G401 (cell line): ENCODE measurements around the gene VPS37C. TPM values are rescaled to one million over a fixed set of nuclear protein-coding genes. Genes with fewer than 3 reads are reported as not detected.
"Not testable (repeated sequence)": the region's sequence is repeated elsewhere in the genome, so short reads cannot be mapped to it uniquely, and the experiment has no call there.

Experiments
- DNase-seq: peaks from one replicate; pipeline ENCODE4 v3.0.0-alpha.2; 2015; ENCODE audit warnings: low spot score
- in situ Hi-C: cut with HindIII; loops from 2 replicates; pipeline ENCODE4 v1.10.0; 2016; ENCODE audit warnings: low sequenced_read_pairs, mixed read lengths
- total RNA-seq: library from RNA; depleted of rRNA; stranded (reverse); fragments of >200 nt; shearing (Covaris generic); gene quantifications from 2 replicates; pipeline ENCODE4 v1.2.3, GENCODE V29; 2014

Gene VPS37C
- total RNA-seq, 1 experiment from 2014 or later, result 15.5 TPM

GRCh38 chr11:61108847-61109585 is 52.2 kb downstream of the VPS37C start:
- in situ Hi-C loops, result no loop called here
- no peak for DNase-seq

GRCh38 chr11:61107888-61108287 is 53.3 kb downstream of the VPS37C start:
- no peak for DNase-seq

GRCh38 chr11:61106894-61107470 is 54.2 kb downstream of the VPS37C start:
- in situ Hi-C loops, result no loop called here
- no peak for DNase-seq

More at GRCh38 chr11:61107888-61108287, 53.3 kb downstream of the VPS37C start:
- in situ Hi-C loops, result no loop called here

DNA sequence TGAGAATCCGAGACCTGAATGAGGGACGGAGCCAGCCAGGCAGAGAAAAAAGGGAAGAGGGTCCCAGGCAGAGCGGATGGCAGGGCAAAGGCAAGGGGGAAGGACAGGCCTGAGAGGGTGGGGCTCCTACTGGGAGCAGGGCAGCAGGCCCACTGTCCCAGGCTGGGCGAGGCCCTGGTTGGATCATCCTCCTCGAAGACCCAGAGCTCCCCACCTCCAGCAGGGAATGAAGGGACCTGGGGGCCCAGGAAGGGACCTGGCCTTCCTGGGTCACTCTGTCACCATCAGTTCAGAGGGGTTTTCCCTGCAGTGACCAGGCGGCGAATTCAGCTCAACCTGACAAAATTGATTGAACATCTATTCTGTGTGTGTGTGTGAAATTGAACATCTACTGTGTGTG is 54.9 kb downstream of the VPS37C start:
- DNase-seq, result no peak
- in situ Hi-C loops, result no loop called here

DNA sequence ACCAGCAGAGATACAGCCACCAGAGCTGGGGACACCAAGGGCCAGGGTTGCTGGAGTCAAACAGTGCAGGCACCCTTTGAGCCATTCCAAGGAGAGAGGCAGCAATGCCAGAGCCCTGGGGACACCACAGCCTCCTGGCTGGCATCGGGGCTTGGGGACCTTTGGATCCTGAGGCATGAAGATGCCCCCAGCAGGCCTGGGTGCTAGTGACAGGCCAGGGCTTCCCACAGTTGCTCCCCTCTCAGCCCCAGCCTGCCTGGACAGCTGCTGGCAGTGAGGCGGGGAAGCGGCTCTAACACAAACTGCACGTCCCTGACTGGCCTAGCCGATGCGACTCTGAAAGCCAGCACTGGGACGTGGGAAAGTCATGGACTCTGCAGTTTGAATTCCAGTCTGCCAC is 56.3 kb downstream of the VPS37C start:
- in situ Hi-C loops, result no loop called here
- DNase-seq, result no peak

DNA sequence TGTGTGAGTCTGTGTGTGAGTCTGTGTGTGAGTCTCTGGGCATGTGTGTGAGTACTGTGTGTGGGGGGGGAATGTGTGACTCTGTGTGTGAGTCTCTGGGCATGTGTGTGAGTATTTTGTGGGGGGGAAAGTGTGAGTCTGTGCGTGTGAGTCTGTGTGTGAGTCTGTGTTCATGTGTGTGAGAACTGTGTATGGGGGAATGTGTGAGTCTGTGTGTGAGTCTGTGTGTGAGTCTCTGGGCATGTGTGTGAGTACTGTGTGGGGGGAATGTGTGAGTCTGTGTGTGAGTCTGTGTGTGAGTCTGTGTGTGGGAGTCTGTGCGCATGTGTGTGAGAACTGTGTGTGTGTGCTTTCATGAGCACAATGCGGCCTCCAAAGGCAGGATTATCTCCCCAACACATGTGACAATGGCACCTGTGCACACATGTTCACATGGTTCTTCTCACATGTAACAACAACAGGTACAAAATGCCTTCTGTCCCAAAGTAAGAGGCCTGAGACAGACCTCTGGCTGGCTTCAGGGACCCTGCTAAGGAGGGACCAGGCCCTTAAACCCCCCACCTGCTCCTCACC is 57.3 kb downstream of the VPS37C start:
- no peak for DNase-seq
- in situ Hi-C loops, result no loop called here

GRCh38 chr11:61102667-61103571 is 58.3 kb downstream of the VPS37C start:
- DNase-seq, result no peak
- in situ Hi-C loops, result no loop called here

DNA sequence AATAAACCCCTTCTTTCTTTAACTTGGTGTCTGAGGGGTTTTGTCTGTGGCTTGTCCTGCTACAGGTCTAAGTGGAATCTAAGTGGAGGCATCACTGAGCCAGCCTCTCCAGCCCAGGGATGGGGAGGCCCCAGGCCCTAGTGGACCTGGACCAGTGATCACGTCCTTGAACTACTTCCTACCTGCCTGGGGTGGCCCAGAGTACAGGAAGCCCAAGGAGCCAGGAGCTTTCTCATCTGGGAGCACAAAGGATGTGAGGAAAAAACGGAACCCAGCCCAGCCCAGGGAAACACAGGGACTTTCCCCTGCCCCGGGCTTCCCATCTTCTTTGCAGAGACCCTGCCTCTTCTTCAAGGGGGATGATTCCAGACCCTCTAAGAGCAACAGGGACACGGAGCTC is 62.4 kb downstream of the VPS37C start:
- in situ Hi-C loops, result no loop called here
- no peak for DNase-seq

GRCh38 chr11:61098261-61098660 is 63.0 kb downstream of the VPS37C start:
- DNase-seq, in situ Hi-C loops: not testable (repeated sequence)

DNA sequence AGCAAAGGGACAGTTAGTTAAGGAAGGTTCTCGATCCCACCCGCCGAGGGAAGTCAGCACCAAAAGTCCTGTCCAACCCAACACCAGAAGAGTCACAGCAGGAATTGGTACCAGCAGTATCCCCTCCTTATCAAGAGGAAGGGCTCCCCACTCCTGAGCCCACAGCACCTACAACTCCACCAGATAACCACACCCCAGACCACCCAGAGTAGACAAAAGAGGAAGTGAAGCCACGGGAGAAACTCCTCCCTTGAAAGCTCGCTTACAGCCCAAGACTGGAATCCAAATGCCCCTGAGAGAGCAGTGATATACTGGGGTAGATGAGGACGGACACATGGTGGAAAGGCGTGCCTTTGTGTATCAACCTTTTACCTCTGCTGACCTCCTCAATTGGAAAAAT is 66.2 kb downstream of the VPS37C start:
- in situ Hi-C loops, result no loop called here

DNA sequence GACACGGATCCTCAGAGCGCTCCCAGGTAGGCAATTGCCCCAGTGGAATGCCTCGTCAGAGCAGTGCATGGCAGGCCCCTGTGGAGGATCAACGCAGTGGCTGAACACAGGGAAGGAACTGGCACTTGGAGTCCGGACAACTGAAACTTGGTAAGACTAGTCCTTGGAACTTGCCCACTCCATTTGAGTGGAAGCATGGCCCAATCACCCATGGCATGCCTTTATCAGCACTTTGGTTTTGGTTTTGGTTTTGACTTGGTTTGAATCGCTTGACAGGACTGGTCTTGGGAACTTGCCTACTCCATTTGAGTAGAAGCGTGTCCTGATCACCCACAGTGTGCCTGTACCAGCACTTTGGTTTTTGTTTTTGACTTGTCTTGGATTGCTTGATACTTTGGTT is 67.1 kb downstream of the VPS37C start:
- in situ Hi-C loops, result not testable (repeated sequence)

More for the DNA sequence above, 66.2 kb downstream of the VPS37C start:
- no peak for DNase-seq

DNA sequence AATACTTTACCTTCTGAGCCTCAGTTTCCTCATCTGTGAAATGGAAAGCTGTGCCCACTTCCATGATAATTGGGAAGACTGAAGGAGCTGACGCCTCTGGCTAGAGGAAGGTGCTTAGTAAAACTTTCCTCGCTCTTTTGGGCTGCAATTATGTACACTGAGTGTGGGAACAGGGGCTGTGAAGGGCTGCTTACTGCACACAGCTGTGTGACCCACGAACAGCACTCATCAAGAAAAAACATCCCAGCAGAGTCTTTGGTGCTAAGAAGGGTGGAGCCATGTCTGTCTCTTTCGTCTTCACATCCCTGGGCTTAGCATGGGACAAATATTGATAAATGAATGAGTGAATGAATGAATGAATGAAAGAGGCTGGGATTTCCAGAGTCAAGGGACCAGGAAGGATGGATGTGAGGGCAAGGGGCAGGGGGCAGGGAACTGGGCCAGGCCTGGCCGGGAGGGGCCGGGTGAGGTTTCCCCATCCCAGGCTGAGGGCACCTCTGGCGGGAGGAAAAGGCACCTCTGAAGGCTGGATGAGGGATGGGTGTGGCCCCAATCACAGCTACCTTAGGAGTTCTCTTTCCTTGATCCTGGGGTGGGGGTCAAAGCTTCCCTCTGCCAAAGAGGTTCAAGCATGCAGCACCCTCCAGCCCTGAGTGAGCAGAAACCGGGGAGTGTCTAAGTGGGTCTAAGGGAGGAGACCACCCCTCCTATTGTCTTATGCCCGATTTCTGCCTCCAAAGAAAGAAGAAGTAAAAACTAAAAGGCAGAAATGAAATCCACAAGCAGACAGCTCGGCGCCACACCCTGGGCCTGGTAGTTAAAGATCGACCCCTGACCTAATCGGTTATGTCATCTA is 68.1 kb downstream of the VPS37C start:
- in situ Hi-C loops, result no loop called here
- no peak for DNase-seq

More for the DNA sequence above, 67.1 kb downstream of the VPS37C start:
- not testable (repeated sequence) for DNase-seq

- in situ Hi-C loops, result no loop called here
- DNase-seq, result no peak
Observed at GRCh38 chr11:61092280-61092766, 68.9 kb downstream of the VPS37C start.

DNA sequence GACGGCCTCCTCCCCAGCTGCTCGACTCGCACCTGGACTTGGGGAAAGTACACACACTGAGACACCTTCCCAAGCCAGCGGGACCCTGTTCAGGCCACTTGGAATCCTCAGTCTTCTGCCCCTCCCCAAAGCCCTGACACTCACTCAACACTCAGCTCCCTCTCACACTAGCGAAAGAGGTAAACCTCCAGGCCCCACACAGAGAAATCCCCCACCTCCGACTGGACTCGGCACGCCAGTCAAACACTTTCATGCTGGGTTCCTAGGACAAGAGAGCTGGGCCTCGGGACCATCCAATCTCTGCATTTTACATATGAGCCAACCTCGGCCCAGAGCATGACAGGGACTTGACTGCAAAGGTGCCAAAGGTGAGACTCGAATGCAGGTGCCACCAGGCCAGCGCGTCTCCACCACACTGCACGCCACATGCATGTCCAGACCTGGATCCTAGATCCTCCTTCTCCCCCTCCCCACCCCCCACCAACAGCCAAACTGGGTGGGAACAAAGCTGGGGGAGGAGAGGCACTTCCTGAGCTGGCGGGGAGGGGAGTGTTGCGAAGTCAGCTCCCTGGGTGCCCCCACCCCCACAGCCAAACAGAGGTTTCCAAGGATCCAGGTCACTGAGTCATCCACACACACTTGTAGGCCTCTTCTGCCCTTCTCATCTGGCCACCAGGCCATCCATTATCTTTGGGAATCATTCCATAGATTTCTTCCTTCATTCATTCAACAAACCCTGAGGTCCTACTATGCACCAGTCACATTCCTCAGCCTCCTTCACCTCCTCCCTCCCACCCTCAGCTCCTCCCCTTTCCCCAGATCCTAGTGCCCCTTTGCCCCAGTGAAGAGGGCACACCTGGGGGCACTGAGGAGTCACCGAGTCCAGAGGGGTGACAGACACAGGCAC is 69.6 kb downstream of the VPS37C start:
- in situ Hi-C loops, result no loop called here
- DNase-seq, result no peak

GRCh38 chr11:61090982-61091372 is 70.2 kb downstream of the VPS37C start:
- in situ Hi-C loops, result no loop called here
- no peak for DNase-seq

DNA sequence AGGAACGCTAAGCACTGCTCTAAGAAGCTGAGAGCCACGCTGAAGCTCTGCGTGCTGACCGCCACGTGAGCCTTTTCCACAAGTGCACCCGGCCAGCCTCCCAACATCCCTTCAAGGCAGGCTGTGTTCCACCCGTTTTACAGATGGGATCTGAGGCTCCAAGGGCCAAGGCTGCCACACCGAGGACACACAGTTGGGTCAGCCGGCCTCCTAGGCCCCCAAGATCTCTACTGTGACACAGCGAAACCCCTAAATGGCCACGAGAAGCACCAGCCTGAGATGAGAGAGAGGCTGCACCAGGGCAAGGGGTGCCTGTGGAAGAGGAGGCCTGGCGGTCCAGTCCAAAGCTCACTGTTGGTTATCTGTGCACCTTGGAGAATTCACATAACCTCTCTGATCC is 70.7 kb downstream of the VPS37C start:
- in situ Hi-C loops, result no loop called here
- no peak for DNase-seq

GRCh38 chr11:61089806-61090491 is 71.3 kb downstream of the VPS37C start:
- no peak for DNase-seq
- in situ Hi-C loops, result no loop called here
